OCI-LY1 (cell line): ENCODE results near the gene KCNC2.

ENCODE experiments used
- H2AFZ ChIP-seq: fragments of 200-600 bp; sonication (generic), shearing (Covaris generic); 2 replicates; pipeline ENCODE4 v1.6.0; 2014; ENCODE audit warnings: antibody characterized with exemption, mild to moderate bottlenecking, low read length
- H3F3A ChIP-seq: fragments of 200-600 bp; sonication (generic), shearing (Covaris generic); 2 replicates; pipeline ENCODE4 v1.6.0; 2014; ENCODE audit warnings: mild to moderate bottlenecking, antibody characterized with exemption, low read length, moderate library complexity; ENCODE audit not compliant: insufficient read depth
- H3K27ac ChIP-seq: fragments of 200-600 bp; sonication (generic); 2 replicates; pipeline ENCODE4 v1.5.1; 2014; ENCODE audit warnings: low read length, mixed run types, mild to moderate bottlenecking, low read depth; ENCODE audit not compliant: poor library complexity, severe bottlenecking
- H3K27me3 ChIP-seq: fragments of 200-600 bp; sonication (generic); 2 replicates; pipeline ENCODE4 v1.6.0; 2014; ENCODE audit warnings: antibody characterized with exemption, mild to moderate bottlenecking, low read length, moderate library complexity; ENCODE audit not compliant: insufficient read depth
- H3K36me3 ChIP-seq: fragments of 200-600 bp; sonication (generic); 2 replicates; pipeline ENCODE4 v1.6.1; 2014; ENCODE audit warnings: mild to moderate bottlenecking, antibody characterized with exemption, low read length, moderate library complexity, mixed read lengths; ENCODE audit not compliant: insufficient read depth
- H3K4me1 ChIP-seq: fragments of 200-600 bp; sonication (generic); 2 replicates; pipeline ENCODE4 v1.5.1; 2014; ENCODE audit warnings: mild to moderate bottlenecking, low read length, moderate library complexity; ENCODE audit not compliant: insufficient read depth, severe bottlenecking
- H3K4me2 ChIP-seq: fragments of 200-600 bp; sonication (generic), shearing (Covaris generic); 2 replicates; pipeline ENCODE4 v1.6.1; 2014; ENCODE audit warnings: low read length
- H3K4me3 ChIP-seq: fragments of 200-600 bp; sonication (generic); 2 replicates; pipeline ENCODE4 v1.5.1; 2014; ENCODE audit warnings: low read length, low read depth, mild to moderate bottlenecking, mixed read lengths; ENCODE audit not compliant: poor library complexity, severe bottlenecking
- H3K79me2 ChIP-seq: fragments of 200-600 bp; shearing (Covaris generic); 2 replicates; pipeline ENCODE4 v1.6.1; 2016; ENCODE audit warnings: mixed run types, low read length, mixed read lengths; ENCODE audit not compliant: insufficient read depth
- H3K9ac ChIP-seq: fragments of 200-600 bp; sonication (generic), shearing (Covaris generic); 2 replicates; pipeline ENCODE4 v1.6.1; 2014; ENCODE audit warnings: mild to moderate bottlenecking, low read length, mixed read lengths
- H3K9me2 ChIP-seq: fragments of 200-600 bp; sonication (generic), shearing (Covaris generic); 2 replicates; pipeline ENCODE4 v1.6.1; 2014; ENCODE audit warnings: low read depth, mild to moderate bottlenecking, low read length, mixed read lengths
- H3K9me3 ChIP-seq: fragments of 200-600 bp; shearing (Covaris generic); 2 replicates; pipeline ENCODE4 v1.6.1; 2014; ENCODE audit warnings: low read length, mixed read lengths
- H4K20me1 ChIP-seq: fragments of 200-600 bp; sonication (generic), shearing (Covaris generic); 2 replicates; pipeline ENCODE4 v1.6.0; 2016; ENCODE audit warnings: mild to moderate bottlenecking, low read length; ENCODE audit not compliant: insufficient read depth
- CTCF ChIP-seq: fragments of 200-600 bp; sonication (generic), shearing (Covaris generic); IDR thresholded peaks from 2 replicates; pipeline ENCODE4 v1.5.1; 2017; ENCODE audit warnings: mild to moderate bottlenecking, antibody characterized with exemption, low read length, moderate library complexity, mixed read lengths
- EZH2 ChIP-seq: fragments of 200-600 bp; sonication (generic), shearing (Covaris generic); IDR thresholded peaks from 2 replicates; pipeline ENCODE4 v1.8.0; 2017; ENCODE audit warnings: borderline replicate concordance, mixed run types, mild to moderate bottlenecking, antibody characterized with exemption, low read length, moderate library complexity, mixed read lengths

KCNC2 gene

DNA sequence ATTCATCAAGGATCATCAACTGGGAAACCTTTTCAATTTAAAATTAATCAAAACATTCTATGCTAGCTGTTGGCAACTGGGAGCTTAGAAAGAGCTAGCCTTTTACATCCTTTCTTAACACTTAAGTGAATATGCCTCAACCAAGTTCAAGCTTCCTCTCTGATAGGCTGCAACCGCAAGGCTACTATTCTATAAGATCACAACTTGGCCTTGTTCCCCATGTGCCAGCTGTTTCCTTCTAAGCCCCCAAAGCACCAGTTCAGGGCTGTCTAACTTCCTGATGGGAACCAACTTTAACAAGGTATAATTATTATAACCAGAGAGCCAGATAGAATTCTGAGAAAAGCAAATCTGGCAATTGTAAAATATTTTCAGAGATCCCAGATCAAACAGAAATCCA, 37.0 kb downstream of the KCNC2 start:
- H3K27me3 ChIP-seq = no peaks in the 10 kb centered on the region
- no peak overlapping the region for H2AFZ ChIP-seq
- H3K27ac ChIP-seq = no peak overlapping the region
- H3K9ac ChIP-seq = no peak overlapping the region
- no peaks in the 10 kb centered on the region for H3K4me1 ChIP-seq
- no peaks in the 10 kb centered on the region for H3K9me3 ChIP-seq
- H3K79me2 ChIP-seq = no peaks in the 10 kb centered on the region
- H4K20me1 ChIP-seq = no peaks in the 10 kb centered on the region
- no peak overlapping the region for H3K4me3 ChIP-seq
- H3K36me3 ChIP-seq = no peaks in the 10 kb centered on the region
- H3K9me2 ChIP-seq = no peaks in the 10 kb centered on the region
- H3K4me2 ChIP-seq = no peak overlapping the region
- no peaks in the 10 kb centered on the region for H3F3A ChIP-seq
- TF ChIP-seq EZH2 (no peak), CTCF (no peak)

DNA sequence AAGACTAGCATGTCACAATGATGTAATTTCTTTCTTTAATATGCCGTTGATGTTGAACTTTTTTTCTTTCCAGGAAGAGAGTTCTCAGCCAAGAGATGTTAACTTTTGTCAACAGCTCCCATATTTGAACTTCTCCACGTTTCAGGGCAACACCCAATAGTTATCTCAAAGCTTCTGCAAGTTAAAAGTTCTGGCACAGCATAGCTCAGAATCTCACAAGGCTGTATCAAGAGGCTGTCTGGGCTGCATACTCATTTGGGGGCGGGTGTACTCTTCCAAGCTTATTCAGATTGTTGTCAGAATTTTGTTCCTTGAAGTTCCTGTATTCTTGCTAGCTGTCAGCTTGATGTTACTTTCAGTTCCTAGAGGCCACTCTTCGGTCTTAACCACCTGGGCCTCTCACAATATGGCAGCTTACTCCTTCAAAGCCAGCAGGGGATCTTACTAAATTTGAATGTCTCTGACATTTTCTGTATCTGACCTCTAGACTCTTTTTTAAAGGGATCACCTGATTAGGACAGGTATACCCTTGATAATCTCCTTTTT, 38.9 kb downstream of the KCNC2 start:
- H3K4me1 ChIP-seq = no peaks in the 10 kb centered on the region
- H3K9me2 ChIP-seq = no peaks in the 10 kb centered on the region
- H3F3A ChIP-seq = no peaks in the 10 kb centered on the region
- no peak overlapping the region for H3K4me3 ChIP-seq
- no peak overlapping the region for H3K27ac ChIP-seq
- no peaks in the 10 kb centered on the region for H4K20me1 ChIP-seq
- no peaks in the 10 kb centered on the region for H3K36me3 ChIP-seq
- no peak overlapping the region for H2AFZ ChIP-seq
- H3K9ac ChIP-seq = no peak overlapping the region
- no peaks in the 10 kb centered on the region for H3K9me3 ChIP-seq
- H3K4me2 ChIP-seq = no peak overlapping the region
- no peaks in the 10 kb centered on the region for H3K79me2 ChIP-seq
- no peak for TF ChIP-seq EZH2
- no peak for TF ChIP-seq CTCF
- no peaks in the 10 kb centered on the region for H3K27me3 ChIP-seq

- Histone ChIP-seq H4K20me1 (no peaks in the 10 kb centered on the region), H3K79me2 (no peaks in the 10 kb centered on the region), H3K4me1 (no peaks in the 10 kb centered on the region), H2AFZ (no peak overlapping the region), H3K27me3 (no peaks in the 10 kb centered on the region), H3K4me3 (no peak overlapping the region), H3K36me3 (no peaks in the 10 kb centered on the region), H3K9me2 (no peaks in the 10 kb centered on the region), H3K9me3 (no peaks in the 10 kb centered on the region), H3K4me2 (no peak overlapping the region), H3F3A (no peaks in the 10 kb centered on the region), H3K27ac (no peak overlapping the region), H3K9ac (no peak overlapping the region)
- TF ChIP-seq EZH2 (no peak), CTCF (no peak)
Observed at GRCh38 chr12:75162845-75163244, 46.8 kb downstream of the KCNC2 start.
